HG03457 (cell line): ENCODE measurements around the gene YIPF7.

ENCODE experiments used
- ATAC-seq: cut with Tn5 transposase; IDR thresholded peaks from one replicate; pipeline ENCODE4 v1.9.1; 2021; ENCODE audit warnings: moderate number of reproducible peaks; ENCODE audit not compliant: unreplicated experiment

YIPF7 gene

GRCh38 chr4:44651425-44651824 is at the start of gene YIPF7:
Gene YIPF7, minus strand, starts transcription at chr4:44651625. Its CDS starts 1,525 bp downstream, at chr4:44650100.
- no peak for ATAC-seq

GRCh38 chr4:44701037-44701436 is 49.6 kb upstream of the YIPF7 start:
- ATAC-seq: no peak

GRCh38 chr4:44700427-44700826 is 49.0 kb upstream of the YIPF7 start:
- no peak for ATAC-seq

GRCh38 chr4:44684648-44685047 is 33.2 kb upstream of the YIPF7 start:
- no peak for ATAC-seq

GRCh38 chr4:44679060-44679459 is 27.6 kb upstream of the YIPF7 start:
- ATAC-seq: no peak

- ATAC-seq: peak; percentile 97
Measured at GRCh38 chr4:44678094-44679041, 26.9 kb upstream of the YIPF7 start, which contains the start of gene GUF1. Gene GUF1, plus strand, starts transcription at chr4:44678420. Its CDS starts 203 bp downstream, at chr4:44678623.

- ATAC-seq: no peak
Measured at GRCh38 chr4:44675366-44675765, 23.9 kb upstream of the YIPF7 start.

GRCh38 chr4:44674471-44674870 is 23.0 kb upstream of the YIPF7 start:
- no peak for ATAC-seq

- no peak for ATAC-seq
Measured at GRCh38 chr4:44671636-44672035, 20.2 kb upstream of the YIPF7 start.

- ATAC-seq: no peak
Measured at GRCh38 chr4:44670506-44671199, 19.2 kb upstream of the YIPF7 start.

GRCh38 chr4:44668526-44668925 is 17.1 kb upstream of the YIPF7 start:
- no peak for ATAC-seq

- ATAC-seq: no peak
Measured at GRCh38 chr4:44663539-44664263, 12.3 kb upstream of the YIPF7 start.

- no peak for ATAC-seq
Measured at GRCh38 chr4:44662623-44663005, 11.2 kb upstream of the YIPF7 start.

- no peak for ATAC-seq
Measured at GRCh38 chr4:44661940-44662622, 10.7 kb upstream of the YIPF7 start.

GRCh38 chr4:44660396-44660795 is 9.0 kb upstream of the YIPF7 start:
- ATAC-seq: no peak

GRCh38 chr4:44652002-44652401 is 577 bp upstream of the YIPF7 start:
- no peak for ATAC-seq

- no peak for ATAC-seq
Measured at GRCh38 chr4:44646151-44646550, 5.3 kb downstream of the YIPF7 start.

GRCh38 chr4:44638091-44638490 is 13.3 kb downstream of the YIPF7 start:
- no peak for ATAC-seq

GRCh38 chr4:44632733-44633132 is 18.7 kb downstream of the YIPF7 start:
- ATAC-seq: no peak

- no peak for ATAC-seq
Measured at GRCh38 chr4:44632089-44632488, 19.3 kb downstream of the YIPF7 start.
